Urinary bladder (tissue), 4 donors: ENCODE data around the gene SRSF8. TPM values are rescaled to one million over a fixed set of nuclear protein-coding genes. Genes with fewer than 3 reads are reported as not detected.
"Not testable (repeated sequence)": the region's sequence is repeated elsewhere in the genome, so short reads cannot be mapped to it uniquely, and the experiment has no call there.

Experiments
- DNase-seq: peaks from one replicate; pipeline ENCODE4 v3.0.0-alpha.2; 2015; ENCODE audit errors: extremely low spot score
- H3K27ac ChIP-seq: one replicate; pipeline ENCODE4 v1.5.1; 2013; ENCODE audit warnings: low read depth, mild to moderate bottlenecking, moderate library complexity
- H3K36me3 ChIP-seq: one replicate; pipeline ENCODE4 v1.6.1; 2013; ENCODE audit warnings: mild to moderate bottlenecking, moderate library complexity; ENCODE audit not compliant: insufficient read depth
- H3K4me1 ChIP-seq: one replicate; pipeline ENCODE4 v1.6.1; 2013; ENCODE audit warnings: mild to moderate bottlenecking, moderate library complexity; ENCODE audit not compliant: insufficient read depth
- H3K4me3 ChIP-seq: one replicate; pipeline ENCODE4 v1.5.1; 2013; ENCODE audit warnings: low read depth, low read length
- WGBS: extraction: QIAGEN DNeasy Blood & Tissue Kit; methylation state at CpG from one replicate; pipeline ENCODE4 v1.1.7; 2013; 5-methylcytosine and 5-hydroxymethylcytosine counted together
- polyA plus RNA-seq: library from polyadenylated mRNA; stranded (reverse); fragments of 200-250 nt; gene quantifications from one replicate; pipeline ENCODE4 v1.2.3, GENCODE V29; 2013
- total RNA-seq: library from RNA; depleted of rRNA; stranded (reverse); fragments of >200 nt; gene quantifications from one replicate; pipeline ENCODE4 v1.2.3, GENCODE V29; 2014
- donor health status: healthy with polysubstance abuse.
- donor health status: healthy.

SRSF8 gene
- 30.2 TPM for total RNA-seq
- 36.6 TPM for polyA plus RNA-seq

- Histone ChIP-seq H3K36me3 (no peaks in the 10 kb centered on the region), H3K4me1 (no peaks in the 10 kb centered on the region), H3K4me3 (peak within 1 kb of the TSS; percentile 81), H3K27ac (peak within 1 kb of the TSS; percentile 99)
- DNase-seq: no peak
- WGBS: under 1% methylated on average over 4 of the region's 4 CpGs
Observed at GRCh38 chr11:95066716-95067038, at the start of gene SRSF8. Gene SRSF8 (plus strand): TSS chr11:95066919. CDS start chr11:95067227, 308 bp downstream.

GRCh38 chr11:95021468-95021867, 45.3 kb upstream of the SRSF8 start:
- H3K4me3 ChIP-seq, H3K36me3 ChIP-seq, H3K4me1 ChIP-seq, H3K27ac ChIP-seq, DNase-seq: not testable (repeated sequence)
- 91% methylated on average over 5 of the region's 5 CpGs for WGBS

- H3K4me1 ChIP-seq: no peaks in the 10 kb centered on the region
- no peak for DNase-seq
- H3K27ac ChIP-seq: no peak within 1 kb of the TSS
- no peaks in the 10 kb centered on the region for H3K36me3 ChIP-seq
- H3K4me3 ChIP-seq: no peak within 1 kb of the TSS
- 96% methylated on average over 1 of the region's 1 CpG for WGBS
Observed at GRCh38 chr11:95024958-95025357, 41.8 kb upstream of the SRSF8 start, which contains the start of gene KDM4E. Gene KDM4E (plus strand): TSS chr11:95025258. CDS start chr11:95025558, 300 bp downstream.

GRCh38 chr11:95025594-95025993, 41.1 kb upstream of the SRSF8 start:
- H3K36me3 ChIP-seq, H3K4me1 ChIP-seq, H3K4me3 ChIP-seq, H3K27ac ChIP-seq, DNase-seq: not testable (repeated sequence)
- 95% methylated on average over 8 of the region's 9 CpGs for WGBS

- H3K27ac ChIP-seq: no peak overlapping the region
- DNase-seq: no peak
- no peaks in the 10 kb centered on the region for H3K4me1 ChIP-seq
- 65% methylated on average over 3 of the region's 3 CpGs for WGBS
- no peak overlapping the region for H3K4me3 ChIP-seq
- no peaks in the 10 kb centered on the region for H3K36me3 ChIP-seq
Observed at GRCh38 chr11:95028357-95028756, 38.4 kb upstream of the SRSF8 start.

GRCh38 chr11:95033051-95033450, 33.7 kb upstream of the SRSF8 start:
- H3K36me3 ChIP-seq: no peaks in the 10 kb centered on the region
- 77% methylated on average over 1 of the region's 1 CpG for WGBS

GRCh38 chr11:95035316-95035715, 31.4 kb upstream of the SRSF8 start:
- no peaks in the 10 kb centered on the region for H3K36me3 ChIP-seq
- H3K27ac ChIP-seq: no peak overlapping the region
- 72% methylated on average over 2 of the region's 2 CpGs for WGBS
- peak; percentile 18 for DNase-seq
- no peaks in the 10 kb centered on the region for H3K4me1 ChIP-seq
- no peak overlapping the region for H3K4me3 ChIP-seq

More at GRCh38 chr11:95033051-95033450, 33.7 kb upstream of the SRSF8 start:
- Histone ChIP-seq H3K27ac (no peak overlapping the region), H3K4me1 (no peaks in the 10 kb centered on the region), H3K4me3 (no peak overlapping the region)
- DNase-seq: no peak

GRCh38 chr11:95037356-95038035, 29.2 kb upstream of the SRSF8 start:
- H3K4me1 ChIP-seq, H3K27ac ChIP-seq, DNase-seq, H3K36me3 ChIP-seq: not testable (repeated sequence)
- H3K4me3 ChIP-seq: peak overlapping the region; percentile 34
- WGBS: 17% methylated on average over 71 of the region's 71 CpGs

GRCh38 chr11:95042239-95042638, 24.5 kb upstream of the SRSF8 start:
- Histone ChIP-seq H3K36me3 (no peaks in the 10 kb centered on the region), H3K4me3 (no peak overlapping the region), H3K27ac (no peak overlapping the region), H3K4me1 (no peaks in the 10 kb centered on the region)
- DNase-seq: no peak
- 99% methylated on average over 1 of the region's 1 CpG for WGBS

GRCh38 chr11:95042906-95043305, 23.8 kb upstream of the SRSF8 start:
- no peaks in the 10 kb centered on the region for H3K36me3 ChIP-seq
- H3K4me3 ChIP-seq: no peak overlapping the region
- no peaks in the 10 kb centered on the region for H3K4me1 ChIP-seq
- H3K27ac ChIP-seq: no peak overlapping the region
- no peak for DNase-seq
- WGBS: 87% methylated on average over 3 of the region's 3 CpGs

GRCh38 chr11:95044010-95044409, 22.7 kb upstream of the SRSF8 start:
- no peak for DNase-seq

GRCh38 chr11:95045812-95046211, 20.9 kb upstream of the SRSF8 start:
- Histone ChIP-seq H3K4me3 (no peak overlapping the region), H3K4me1 (no peaks in the 10 kb centered on the region), H3K27ac (no peak overlapping the region), H3K36me3 (no peaks in the 10 kb centered on the region)
- no peak for DNase-seq

More at GRCh38 chr11:95044010-95044409, 22.7 kb upstream of the SRSF8 start:
- H3K36me3 ChIP-seq: no peaks in the 10 kb centered on the region
- H3K4me1 ChIP-seq: no peaks in the 10 kb centered on the region
- H3K4me3 ChIP-seq: no peak overlapping the region
- no peak overlapping the region for H3K27ac ChIP-seq
- WGBS: 21% methylated on average over 4 of the region's 4 CpGs

- WGBS: 75% methylated on average over 3 of the region's 3 CpGs
- DNase-seq: not testable (repeated sequence)
Observed at GRCh38 chr11:95049122-95049521, 17.6 kb upstream of the SRSF8 start, which contains the start of gene KDM4F. Gene KDM4F (plus strand): TSS chr11:95049422.

GRCh38 chr11:95050595-95051202, 16.0 kb upstream of the SRSF8 start:
- H3K4me3 ChIP-seq: no peak overlapping the region
- H3K36me3 ChIP-seq: no peaks in the 10 kb centered on the region
- 93% methylated on average over 22 of the region's 22 CpGs for WGBS
- no peak for DNase-seq
- H3K27ac ChIP-seq: no peak overlapping the region
- H3K4me1 ChIP-seq: no peaks in the 10 kb centered on the region

More at GRCh38 chr11:95049122-95049521, 17.6 kb upstream of the SRSF8 start, which contains the start of gene KDM4F:
- not testable (repeated sequence) for H3K4me3 ChIP-seq, H3K36me3 ChIP-seq, H3K27ac ChIP-seq, H3K4me1 ChIP-seq
